Measurements from ENCODE around the gene MRPL58.
"Not testable (repeated sequence)": the region's sequence is repeated elsewhere in the genome, so short reads cannot be mapped to it uniquely, and the experiment has no call there.

The MRPL58 gene

DNA sequence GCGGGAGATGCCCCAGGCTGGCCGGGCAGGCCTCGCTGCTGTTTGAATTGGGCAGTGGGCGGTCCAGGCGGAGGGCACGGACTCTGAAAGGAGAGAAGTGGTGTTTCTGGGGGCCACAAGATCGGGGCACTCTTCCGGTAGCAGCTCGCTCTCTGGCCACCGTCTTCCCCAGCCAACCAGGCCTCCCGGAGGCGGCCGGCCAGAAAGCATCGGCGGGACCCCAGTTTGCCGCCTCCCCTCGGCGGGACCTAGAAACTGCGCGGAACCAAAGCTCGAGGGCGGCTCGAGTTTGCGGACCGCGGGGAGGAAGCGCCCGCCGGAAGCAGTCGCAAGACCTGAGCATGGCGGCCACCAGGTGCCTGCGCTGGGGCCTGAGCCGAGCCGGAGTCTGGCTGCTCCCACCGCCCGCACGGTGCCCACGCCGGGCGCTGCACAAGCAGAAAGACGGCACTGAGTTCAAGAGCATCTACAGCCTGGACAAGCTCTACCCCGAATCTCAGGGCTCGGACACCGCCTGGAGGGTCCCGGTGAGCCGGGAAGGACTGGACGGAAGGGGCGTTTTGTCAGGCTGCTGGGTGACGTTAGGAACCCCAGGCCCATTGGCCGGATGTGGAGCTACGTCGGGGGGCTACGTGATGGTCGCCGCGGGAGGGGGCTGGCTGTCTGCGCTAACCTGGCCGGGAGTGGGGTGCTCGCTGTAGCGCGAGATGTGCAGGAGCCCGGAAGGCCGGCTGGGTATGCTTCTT is at the start of gene MRPL58:
Gene MRPL58 (plus strand): TSS at position 325 of the 746 bp plus-strand sequence. CDS start 17 bp downstream, at position 342.
- peak; percentile 72 to 77 (median 73) for DNase-seq (ENCODE audit: low read depth in 3 of 3)

DNA sequence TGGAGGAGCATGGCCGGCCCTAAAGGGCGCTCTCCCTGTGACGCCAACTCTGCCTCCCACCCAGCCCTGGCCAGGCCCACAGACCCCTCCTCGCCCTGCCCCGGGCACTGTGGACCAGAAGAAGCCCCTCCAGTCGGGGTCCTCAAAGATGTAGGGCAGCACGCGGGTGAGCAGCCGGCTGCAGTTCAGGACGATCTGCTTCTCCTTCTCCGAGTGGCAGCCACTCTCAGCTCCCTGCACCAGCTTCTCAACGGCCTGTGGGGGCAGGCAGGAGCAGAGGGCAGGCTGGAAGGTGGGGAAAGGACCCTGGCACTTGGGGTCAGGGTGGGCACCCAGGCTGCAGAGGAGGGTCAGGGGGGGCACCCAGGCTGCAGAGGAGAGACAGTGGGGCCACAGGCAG is 48.8 kb upstream of the MRPL58 start:
- no peak for DNase-seq (ENCODE audit: low read depth in 3 of 3)

DNA sequence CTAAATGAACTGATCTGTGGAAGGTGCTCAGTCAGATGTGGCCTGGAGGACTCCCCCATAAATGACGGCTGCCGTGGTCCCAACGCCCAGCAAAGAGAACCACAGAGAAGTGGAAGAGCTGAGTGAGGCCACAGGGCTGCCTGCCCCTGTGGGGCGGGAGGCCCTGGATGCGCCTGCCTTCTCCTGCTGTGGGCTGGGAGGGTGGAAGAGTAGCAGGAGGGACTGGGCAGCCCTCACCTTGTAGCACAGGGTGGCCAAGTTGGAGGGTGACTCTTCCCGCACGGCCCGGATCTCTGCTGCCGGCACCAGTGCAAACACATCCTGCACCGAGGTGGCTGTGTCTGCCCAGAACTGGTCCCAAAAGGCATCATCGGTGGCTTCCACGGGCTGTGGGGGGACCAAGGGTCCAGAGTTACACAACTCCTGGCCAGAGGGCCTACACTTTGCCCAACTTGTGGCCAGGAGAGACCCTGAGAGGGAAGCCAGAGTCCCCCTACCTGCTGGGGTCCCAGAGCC is 48.2 kb upstream of the MRPL58 start:
- no peak for DNase-seq (ENCODE audit: low read depth in 3 of 3)

DNA sequence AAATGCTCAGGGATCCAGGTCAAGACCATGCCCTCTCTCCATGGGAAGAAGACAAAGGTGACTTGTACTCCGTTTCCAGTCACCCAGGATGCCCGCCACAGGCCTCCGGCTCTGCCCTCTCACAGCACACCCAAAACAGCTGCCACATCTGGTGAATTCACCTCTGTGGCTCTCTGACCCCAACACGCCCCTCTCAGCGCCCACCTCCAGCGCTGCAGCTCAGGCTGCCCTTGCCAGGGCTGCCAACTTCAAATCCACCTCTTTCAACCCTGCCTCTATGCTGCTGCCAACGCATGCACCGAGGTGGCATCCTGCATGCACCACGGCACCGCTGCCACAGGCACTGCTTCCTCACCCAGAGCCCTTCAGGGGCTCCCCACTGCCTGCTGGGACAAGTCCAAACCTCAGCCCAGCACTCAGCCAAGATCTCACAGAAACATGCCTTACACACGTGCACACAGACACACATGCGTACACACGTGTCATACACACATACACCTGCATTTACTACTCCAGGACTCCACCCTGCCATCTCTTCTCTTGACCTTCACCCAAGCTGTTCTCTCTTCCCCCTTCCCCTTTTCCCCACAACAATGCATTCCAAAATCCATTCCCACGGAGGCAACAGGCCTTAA is 47.4 kb upstream of the MRPL58 start:
- DNase-seq (ENCODE audit: low read depth in 3 of 3), result no peak

DNA sequence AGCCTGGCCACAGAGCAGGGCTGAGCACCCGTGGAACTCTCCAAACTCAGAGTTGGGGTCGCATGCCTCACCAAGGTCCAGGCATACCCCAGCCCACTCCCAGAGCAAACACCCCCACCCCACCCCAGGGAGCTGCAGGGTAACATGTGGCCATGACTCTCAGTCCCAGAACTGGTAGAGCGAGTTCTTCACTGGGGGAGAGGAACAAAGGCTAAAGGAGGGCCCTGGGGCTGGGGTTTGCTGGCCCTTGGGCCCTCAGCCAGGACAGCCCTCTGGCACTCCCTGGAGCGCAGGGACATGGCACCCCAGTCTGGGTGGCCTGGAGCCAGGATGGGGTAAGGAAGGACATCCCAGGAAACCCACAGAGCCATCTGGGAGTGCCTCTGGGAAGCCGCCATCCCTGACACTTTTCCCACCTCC is 44.1 kb upstream of the MRPL58 start:
- DNase-seq (ENCODE audit: low read depth in 3 of 3), result no peak

DNA sequence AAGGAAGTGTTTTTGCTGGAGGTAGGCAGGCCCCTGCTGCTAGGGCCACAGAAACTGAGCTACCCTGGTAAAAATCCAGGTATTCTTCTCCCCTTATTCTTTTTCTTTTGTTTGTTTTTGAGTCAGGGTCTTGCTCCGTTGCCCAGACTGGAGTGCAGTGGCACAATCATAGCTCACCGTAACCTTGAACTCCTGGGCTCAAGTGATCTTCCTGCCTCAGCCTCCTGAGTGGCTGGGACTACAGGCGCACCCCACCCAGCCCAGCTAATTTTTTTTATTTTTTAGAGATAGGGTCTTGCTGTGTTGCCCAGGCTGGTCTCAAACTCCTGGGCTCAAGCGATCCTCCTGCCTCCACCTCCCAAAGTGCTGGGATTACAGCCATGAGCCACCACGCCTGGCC is 43.0 kb upstream of the MRPL58 start:
- not testable (repeated sequence) for DNase-seq (ENCODE audit: low read depth in 3 of 3)

DNA sequence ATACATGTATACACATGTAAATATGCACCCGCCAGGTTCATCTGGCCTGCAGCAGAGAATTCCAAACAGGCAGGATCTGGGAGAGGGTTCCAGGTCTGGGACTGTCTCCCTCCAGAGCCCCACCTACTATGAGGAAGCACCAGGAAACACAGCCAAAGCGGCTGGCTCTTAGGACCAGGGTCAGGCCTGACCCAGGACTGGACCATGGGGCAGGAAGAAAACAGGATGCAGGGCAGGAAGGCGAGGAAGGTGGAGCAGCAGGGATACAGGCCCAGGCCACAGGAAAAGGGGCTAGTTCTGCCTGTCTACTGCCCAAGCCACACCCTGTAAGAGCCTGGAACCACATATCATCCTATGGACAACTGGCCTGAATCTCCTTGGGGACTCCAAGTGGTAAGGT is 42.1 kb upstream of the MRPL58 start:
- no peak for DNase-seq (ENCODE audit: low read depth in 3 of 3)

DNA sequence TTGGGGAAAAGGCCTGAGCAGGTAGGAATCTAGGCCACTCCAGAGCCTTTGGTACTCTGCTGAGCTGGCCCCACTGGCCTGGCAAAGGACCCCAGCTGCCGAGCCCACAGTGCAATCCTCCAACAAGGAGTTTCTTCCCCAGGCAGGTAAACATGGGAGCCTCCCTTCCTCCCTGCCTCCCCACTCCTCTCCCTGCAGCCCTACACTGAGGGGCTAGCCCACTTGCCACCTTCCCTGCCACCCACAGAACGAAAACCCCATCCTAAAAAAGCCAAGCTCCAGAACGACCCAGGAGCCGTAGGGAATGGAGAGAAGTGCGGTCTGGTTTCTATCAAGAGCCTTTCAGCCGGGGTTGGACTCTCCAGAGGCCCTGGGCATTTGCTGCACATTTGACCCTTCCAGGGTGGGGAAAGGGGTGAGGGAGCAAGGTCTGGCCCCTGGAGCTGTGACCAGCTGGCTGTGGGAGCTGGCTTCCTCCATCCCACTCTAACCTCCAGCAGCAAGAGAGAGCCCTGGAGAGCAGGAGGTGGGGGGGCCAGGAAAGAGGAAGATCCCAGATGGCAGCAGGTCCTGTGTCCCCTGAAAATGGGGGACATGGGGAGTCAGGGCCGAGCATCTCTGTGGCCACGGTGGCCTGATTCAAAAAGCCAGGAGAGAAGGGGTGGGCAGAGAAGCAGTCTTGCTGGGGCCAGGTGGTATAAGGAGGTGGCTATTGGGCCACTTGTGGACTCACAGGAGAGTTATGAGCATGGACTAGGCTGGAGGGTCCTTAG is 41.2 kb upstream of the MRPL58 start:
- no peak for DNase-seq (ENCODE audit: low read depth in 3 of 3)

DNA sequence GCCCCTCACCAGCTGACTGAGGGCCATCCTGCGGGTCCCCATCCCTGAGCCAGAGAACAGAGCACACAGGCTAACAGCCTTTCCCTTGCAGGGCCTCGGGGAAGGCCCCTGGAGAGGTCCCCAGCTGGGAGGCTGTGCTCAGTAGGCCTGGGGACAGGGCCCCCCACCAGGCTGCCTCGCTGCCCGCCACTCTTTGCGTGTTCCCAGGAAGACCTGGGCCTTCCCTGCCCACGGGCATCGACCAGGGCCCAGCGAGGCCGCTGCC is 40.7 kb upstream of the MRPL58 start:
- DNase-seq (ENCODE audit: low read depth in 3 of 3), result no peak

DNA sequence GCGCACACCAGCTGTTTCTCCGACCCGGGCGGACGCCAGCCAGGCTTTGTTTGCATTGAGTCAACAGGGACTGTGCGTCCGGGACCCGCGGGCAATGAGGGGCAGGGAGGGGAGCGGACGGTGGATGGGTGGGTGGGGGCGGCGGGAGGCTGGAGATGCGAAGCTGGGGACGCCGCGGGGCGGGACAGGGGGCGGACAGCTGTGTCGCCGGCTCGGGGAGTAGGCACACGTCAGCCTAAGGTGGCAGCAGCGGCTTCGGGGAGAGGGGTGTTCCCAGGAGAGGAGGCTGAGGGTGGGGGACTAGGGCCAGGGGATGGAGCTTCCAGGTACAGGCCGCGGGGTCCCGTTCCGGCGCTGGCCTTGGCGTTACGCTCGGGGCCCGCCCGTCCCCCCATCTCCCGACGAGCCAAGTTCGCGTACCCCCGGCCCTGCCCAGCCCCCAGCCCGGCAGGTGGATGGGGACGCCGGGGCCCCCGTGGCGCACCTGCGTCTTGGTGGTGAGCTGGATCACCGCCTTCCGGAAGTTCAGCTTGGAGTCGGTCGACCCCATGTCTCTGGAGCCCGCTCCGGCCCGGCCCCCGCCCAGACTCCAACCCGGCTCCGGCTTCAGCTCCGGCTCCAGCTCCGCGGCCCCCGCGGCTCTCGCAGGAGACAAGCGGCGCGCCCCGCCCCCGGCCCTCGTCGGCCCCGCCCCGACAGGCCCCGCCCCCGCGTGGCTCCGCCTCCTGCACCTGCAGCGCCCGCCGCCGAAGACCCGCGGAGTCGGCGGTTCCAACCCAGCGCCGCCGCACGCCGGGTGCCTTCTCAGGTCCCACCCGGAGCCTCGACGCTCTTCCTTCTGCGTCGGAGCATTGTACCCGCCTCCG is 40.1 kb upstream of the MRPL58 start, which contains the start of gene HID1:
Gene HID1 (minus strand): TSS at position 653 of the 866 bp plus-strand sequence. CDS start 103 bp downstream, at position 550.
- DNase-seq (ENCODE audit: low read depth in 3 of 3), result peak; percentile 47 to 72 (median 50)

DNA sequence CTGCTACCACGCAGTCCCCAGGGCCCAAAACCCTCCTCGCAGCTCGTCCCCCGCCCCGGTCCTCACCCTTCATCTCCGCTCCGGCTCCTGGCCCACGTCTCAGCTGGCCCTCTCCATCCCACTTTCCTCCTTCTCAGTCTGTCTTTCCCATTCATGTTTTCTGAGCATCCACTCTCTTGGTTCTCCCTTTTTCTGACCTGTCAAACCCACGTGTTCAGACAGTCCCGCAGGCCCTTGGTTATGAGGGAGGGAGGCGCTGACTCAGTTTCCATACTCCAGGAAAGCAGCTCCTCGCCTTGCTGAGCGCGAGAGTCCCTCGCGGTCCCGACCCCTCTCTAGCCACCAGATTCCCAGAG is 39.5 kb upstream of the MRPL58 start:
- no peak for DNase-seq (ENCODE audit: low read depth in 3 of 3)

DNA sequence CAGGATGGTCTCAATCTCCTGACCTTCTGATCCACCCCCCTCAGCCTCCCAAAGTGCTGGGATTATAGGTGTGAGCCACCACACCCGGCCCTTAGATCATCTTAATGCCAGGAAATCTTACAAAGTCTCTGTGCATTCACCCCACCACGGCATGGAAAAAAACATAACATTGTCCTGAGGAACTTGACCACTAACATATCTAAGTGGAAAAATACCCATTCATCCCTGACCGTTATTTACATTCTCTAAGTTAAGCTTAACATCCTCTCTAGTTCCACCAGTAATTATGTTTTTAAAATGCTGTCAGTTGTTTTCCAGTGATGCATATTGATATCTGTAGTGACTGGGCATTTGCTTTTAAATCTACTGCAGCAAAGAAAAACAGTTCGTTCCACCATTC is 36.5 kb upstream of the MRPL58 start:
- no peak for DNase-seq (ENCODE audit: low read depth in 3 of 3)

DNA sequence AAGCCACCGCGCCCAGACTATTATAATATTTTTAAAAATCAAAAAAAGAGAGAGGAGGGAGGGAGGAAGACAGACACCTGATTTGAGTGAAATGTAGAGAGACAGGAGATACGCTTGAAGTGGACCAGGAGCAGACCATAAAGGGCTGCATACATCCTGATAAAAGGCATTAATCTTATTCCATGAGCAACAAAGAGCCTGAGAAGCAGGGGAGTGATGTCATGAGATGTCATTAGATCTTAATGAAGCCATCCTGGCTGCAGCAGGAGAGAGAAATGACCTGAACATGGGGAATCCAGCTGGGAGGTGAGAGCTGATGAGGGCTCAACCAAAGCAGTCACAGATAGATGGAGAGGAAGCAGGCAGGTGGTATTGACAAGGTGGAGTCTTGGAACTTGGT is 34.7 kb upstream of the MRPL58 start:
- no peak for DNase-seq (ENCODE audit: low read depth in 3 of 3)

DNA sequence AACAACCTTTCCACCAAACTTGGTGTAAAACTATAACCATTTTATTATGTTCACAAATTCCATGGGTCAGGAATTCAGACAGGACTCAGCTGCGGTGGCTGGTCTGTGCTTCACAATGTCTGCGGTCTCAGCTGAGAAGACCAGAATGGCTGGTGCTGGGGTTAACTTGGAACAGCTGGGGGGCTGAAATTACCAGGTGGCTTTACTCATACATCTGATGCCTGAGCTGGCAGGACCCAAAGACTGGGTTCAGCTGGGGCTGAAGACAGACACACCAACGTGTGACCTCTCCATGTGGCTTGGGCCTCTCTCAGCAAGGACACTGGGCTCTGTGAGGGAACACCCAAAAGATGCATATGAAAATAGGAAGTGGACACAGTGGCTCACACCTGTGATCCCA is 34.2 kb upstream of the MRPL58 start:
- no peak for DNase-seq (ENCODE audit: low read depth in 3 of 3)

DNA sequence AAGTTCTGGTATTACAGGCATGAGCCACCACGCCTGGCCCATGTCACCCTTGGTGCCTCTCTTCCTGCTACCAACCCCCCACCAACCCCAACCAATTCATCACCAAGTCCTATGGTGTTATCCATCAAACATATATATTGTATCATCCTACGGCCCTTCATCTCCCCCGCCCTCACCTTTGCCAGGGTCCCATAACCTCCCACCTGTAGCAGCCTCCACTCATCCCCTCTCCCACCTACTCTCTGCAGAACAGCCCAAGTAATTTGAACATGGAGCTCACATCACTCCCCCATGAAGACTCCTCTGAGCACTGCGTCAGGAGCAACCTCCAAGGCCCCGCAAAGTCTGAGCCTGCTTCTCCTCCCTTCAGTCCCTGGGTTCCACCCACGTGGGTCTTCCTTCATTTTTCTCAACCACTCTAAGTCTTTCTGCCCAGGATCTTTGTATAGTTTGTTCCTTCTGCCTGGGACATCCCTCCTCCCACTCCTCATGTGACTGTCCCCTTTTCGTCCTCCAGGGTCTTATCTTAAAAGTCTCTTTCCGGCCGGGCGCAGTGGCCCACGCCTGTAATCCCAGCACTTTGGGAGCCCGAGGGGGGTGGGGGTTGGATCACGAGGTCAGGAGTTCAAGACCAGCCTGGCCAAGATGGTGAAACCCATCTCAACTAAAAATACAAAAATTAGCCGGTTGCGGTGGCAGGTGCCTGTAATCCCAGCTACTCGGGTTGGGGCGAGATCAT is 32.9 kb upstream of the MRPL58 start:
- DNase-seq (ENCODE audit: low read depth in 3 of 3), result no peak

DNA sequence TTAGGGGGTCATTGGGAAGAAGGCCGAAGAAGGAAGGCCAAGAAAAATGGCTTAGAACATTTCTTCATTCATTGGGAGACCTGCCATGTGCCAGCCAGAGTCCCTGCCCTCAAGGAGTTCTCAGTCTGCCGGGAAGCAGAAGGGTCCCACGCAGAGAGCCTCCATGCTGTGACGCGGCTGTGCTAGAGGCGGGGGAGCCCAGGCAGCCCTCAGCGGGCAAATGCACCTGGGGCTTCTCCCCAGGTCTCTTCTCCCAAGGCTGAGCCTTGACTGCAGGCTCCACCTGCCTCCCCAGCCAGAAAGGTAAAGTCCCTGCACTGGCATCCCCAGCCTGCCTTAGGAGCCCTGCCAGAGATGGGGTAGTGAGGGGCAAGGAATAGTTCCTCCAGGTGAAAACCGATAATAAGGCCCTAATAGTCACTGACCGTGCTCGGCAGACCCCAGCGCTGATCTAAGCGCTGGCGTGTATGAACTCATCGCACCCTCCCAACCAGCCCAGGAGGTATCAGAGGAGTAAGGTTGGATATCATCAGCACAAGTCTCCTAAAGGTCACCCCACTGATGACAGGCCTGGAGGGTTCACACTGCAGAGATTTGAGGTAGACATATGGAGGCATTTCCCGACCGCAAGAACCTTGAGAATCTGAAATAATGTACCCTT is 31.0 kb upstream of the MRPL58 start:
- DNase-seq (ENCODE audit: low read depth in 3 of 3), result no peak

DNA sequence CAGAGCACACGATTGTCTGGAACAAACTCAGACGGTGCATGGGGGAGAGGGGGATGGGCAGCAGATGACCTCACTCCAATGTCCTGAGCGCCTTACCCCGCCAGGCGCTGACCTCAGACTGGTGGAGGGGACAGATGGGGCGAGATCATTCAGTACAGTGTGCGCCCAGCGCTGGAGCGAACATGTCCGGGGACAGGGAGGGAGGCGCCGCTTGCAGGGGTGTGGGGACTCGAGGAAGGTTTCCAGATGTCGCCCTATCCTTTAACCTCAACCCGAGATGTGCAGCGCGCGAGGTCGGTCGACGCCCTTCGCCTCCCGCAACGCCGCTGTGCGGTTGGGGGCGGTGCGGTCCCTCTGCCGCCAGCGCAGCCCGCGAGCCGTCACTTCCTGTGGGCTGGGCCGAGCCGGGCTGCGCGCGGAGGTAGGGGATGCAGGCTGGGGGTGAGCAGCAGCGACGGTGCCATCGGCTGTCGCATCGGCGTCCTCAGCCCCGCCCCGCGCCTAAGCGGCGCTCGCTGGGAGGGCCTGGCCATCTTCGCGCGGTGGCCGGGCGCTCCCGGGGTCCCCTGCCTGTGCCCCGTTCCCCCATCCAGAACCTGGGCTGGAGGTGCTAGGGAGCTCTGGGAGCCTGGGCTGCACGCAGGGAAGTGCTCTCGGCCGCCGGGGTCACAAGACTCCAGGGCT is 30.3 kb upstream of the MRPL58 start:
- DNase-seq (ENCODE audit: low read depth in 3 of 3), result peak; percentile 52 to 69 (median 64)

DNA sequence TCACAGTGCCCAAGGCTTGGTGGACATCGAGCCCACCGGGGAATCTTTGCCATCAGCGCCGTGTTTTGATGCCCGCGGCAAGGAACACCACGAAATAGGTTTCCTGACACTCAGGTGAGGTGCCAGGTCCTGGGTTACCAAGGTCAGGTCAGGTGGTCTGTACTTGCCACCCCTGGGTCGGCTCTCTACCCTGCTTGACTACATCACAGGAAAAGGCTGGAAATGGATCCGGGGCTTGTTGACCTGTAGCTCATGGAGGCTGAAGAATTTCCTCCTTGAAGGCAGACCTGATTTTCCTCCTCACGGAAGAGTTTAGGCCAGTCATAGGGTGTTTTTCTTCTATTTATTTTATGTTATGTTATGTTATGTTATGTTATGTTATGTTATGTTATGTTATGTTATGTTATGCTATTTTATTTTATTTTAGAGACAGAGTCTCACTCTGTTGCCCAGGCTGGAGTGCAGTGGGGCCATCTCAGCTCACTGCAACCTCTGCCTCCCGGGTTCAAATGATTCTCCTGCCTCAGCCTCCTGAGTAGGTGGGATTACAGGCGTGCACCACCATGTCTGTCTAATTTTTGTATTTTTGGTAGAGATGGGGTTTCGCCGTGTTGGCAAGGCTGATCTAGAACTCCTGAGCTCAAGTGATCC is 29.7 kb upstream of the MRPL58 start:
- not testable (repeated sequence) for DNase-seq (ENCODE audit: low read depth in 3 of 3)

DNA sequence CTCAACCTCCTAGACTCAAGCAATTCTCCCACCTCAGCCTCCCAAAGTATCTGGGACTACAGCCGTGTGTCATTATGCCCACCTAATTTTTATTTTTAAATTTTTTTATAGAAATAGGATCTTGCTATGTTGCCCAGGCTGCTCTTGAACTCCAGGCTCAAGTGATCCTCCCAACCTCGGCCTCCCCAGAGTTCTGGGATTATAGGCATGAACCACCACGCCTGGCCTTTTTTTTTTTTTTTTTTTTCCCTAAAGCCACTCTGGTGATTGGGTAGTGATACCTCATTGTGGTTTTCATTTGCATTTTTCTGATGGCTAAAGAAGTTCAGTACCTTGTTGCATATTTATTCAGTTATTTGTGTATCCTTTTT is 26.3 kb upstream of the MRPL58 start:
- DNase-seq (ENCODE audit: low read depth in 3 of 3), result no peak
